IMR-90 (cell line): ENCODE data around the gene WWC2. TPM values are rescaled to one million over a fixed set of nuclear protein-coding genes. Genes with fewer than 3 reads are reported as not detected.

Experiments
- ATAC-seq: fragments of 200-7000 bp; cut with Tn5 transposase; 2 replicates; pipeline ENCODE4 v1.9.1; 2020; ENCODE audit warnings: low read depth, mild to moderate bottlenecking, moderate library complexity
- BruUV-seq: library from RNA; stranded (reverse); fragments of 400-500 nt; replicated peaks from 2 replicates; lab custom pipeline; 2021; lab: Mats Ljungman, UMichigan
- CTCF ChIA-PET: fragments of 300-600 bp; formaldehyde crosslinking; extraction: SDS; loops from one replicate; lab custom pipeline; 2021; ENCODE audit warnings: antibody characterized with exemption; lab: Yijun Ruan, JAX
- POLR2A ChIA-PET: fragments of 300-600 bp; sonication (Branson Sonifier 250); formaldehyde crosslinking; loops from one replicate; lab custom pipeline; 2022; ENCODE audit warnings: antibody characterized with exemption; ENCODE audit not compliant: unreplicated experiment; lab: Charles Lee
- DNase-seq: peaks from one replicate; pipeline ENCODE4 v3.0.0; 2013
- H2AFZ ChIP-seq: replicated peaks from 2 replicates; pipeline ENCODE3; 2013; ENCODE audit warnings: low read length, mild to moderate bottlenecking; ENCODE audit not compliant: poor library complexity
- H2AK5ac ChIP-seq: 2 replicates; pipeline ENCODE4 v1.6.1; 2013; ENCODE audit warnings: low read depth, low read length, inconsistent platforms
- H2AK9ac ChIP-seq: replicated peaks from 2 replicates; pipeline ENCODE3; 2013; ENCODE audit warnings: mild to moderate bottlenecking, low read depth, low read length, moderate library complexity; ENCODE audit not compliant: poor library complexity
- H2BK120ac ChIP-seq: 2 replicates; pipeline ENCODE4 v1.6.1; 2013; ENCODE audit warnings: low read depth, low read length, inconsistent platforms
- H2BK15ac ChIP-seq: 3 replicates; pipeline ENCODE4 v1.6.1; 2013; ENCODE audit warnings: low read depth, low read length, inconsistent platforms
- H2BK20ac ChIP-seq: 2 replicates; pipeline ENCODE4 v1.6.1; 2013; ENCODE audit warnings: low read depth, mild to moderate bottlenecking, inconsistent platforms, low read length, moderate library complexity
- H2BK5ac ChIP-seq: 2 replicates; pipeline ENCODE4 v1.6.1; 2013; ENCODE audit warnings: mild to moderate bottlenecking, low read depth, low read length, inconsistent platforms; ENCODE audit not compliant: poor library complexity, severe bottlenecking
- H3K14ac ChIP-seq: replicated peaks from 2 replicates; pipeline ENCODE4 v1.6.1; 2013; ENCODE audit warnings: low read depth, low read length, inconsistent platforms
- H3K18ac ChIP-seq: 2 replicates; pipeline ENCODE4 v1.6.1; 2013; ENCODE audit warnings: low read depth, low read length, control low read depth
- H3K23ac ChIP-seq: 2 replicates; pipeline ENCODE4 v1.6.1; 2013; ENCODE audit warnings: low read depth, low read length, inconsistent platforms
- H3K27ac ChIP-seq: 2 replicates; pipeline ENCODE4 v1.5.1; 2013; ENCODE audit warnings: mild to moderate bottlenecking, control low read depth, low read length; ENCODE audit not compliant: insufficient read depth
- H3K27me3 ChIP-seq: 2 replicates; pipeline ENCODE4 v1.6.1; 2013; ENCODE audit warnings: low read length; ENCODE audit not compliant: control insufficient read depth, insufficient read depth
- H3K36me3 ChIP-seq: 2 replicates; pipeline ENCODE4 v1.6.1; 2013; ENCODE audit warnings: low read length, mixed read lengths; ENCODE audit not compliant: control insufficient read depth, insufficient read depth
- H3K4ac ChIP-seq: 2 replicates; pipeline ENCODE4 v1.6.1; 2013; ENCODE audit warnings: low read depth, low read length, inconsistent platforms
- H3K4me1 ChIP-seq: 2 replicates; pipeline ENCODE4 v1.6.1; 2013; ENCODE audit warnings: low read length, mixed read lengths; ENCODE audit not compliant: control insufficient read depth, insufficient read depth
- H3K4me2 ChIP-seq: 2 replicates; pipeline ENCODE4 v1.6.1; 2013; ENCODE audit warnings: low read depth, mild to moderate bottlenecking, control low read depth, low read length, moderate library complexity
- H3K4me3 ChIP-seq: 2 replicates; pipeline ENCODE4 v1.5.1; 2013; ENCODE audit warnings: low read depth, mild to moderate bottlenecking, control low read depth, low read length, moderate library complexity; ENCODE audit not compliant: insufficient read depth
- H3K56ac ChIP-seq: 2 replicates; pipeline ENCODE4 v1.6.1; 2013; ENCODE audit warnings: low read length, inconsistent platforms; ENCODE audit not compliant: insufficient read depth; ENCODE audit errors: extremely low read depth
- H3K79me1 ChIP-seq, 2 experiments: 2 replicates each; pipeline ENCODE4 v1.6.1; 2013; ENCODE audit warnings: low read length in 2 of 2, inconsistent platforms in 1 of 2, low read depth in 1 of 2
- H3K9ac ChIP-seq: 2 replicates; pipeline ENCODE4 v1.6.1; 2013; ENCODE audit warnings: low read depth, low read length, control low read depth
- H3K9me1 ChIP-seq: 2 replicates; pipeline ENCODE4 v1.6.1; 2013; ENCODE audit warnings: low read length, inconsistent platforms; ENCODE audit not compliant: insufficient read depth
- H3K9me3 ChIP-seq: 2 replicates; pipeline ENCODE4 v1.6.1; 2013; ENCODE audit warnings: low read length; ENCODE audit not compliant: control insufficient read depth, insufficient read depth
- H4K20me1 ChIP-seq: 2 replicates; pipeline ENCODE4 v1.6.1; 2013; ENCODE audit warnings: low read length, inconsistent platforms; ENCODE audit not compliant: insufficient read depth
- H4K5ac ChIP-seq: 2 replicates; pipeline ENCODE4 v1.6.1; 2013; ENCODE audit warnings: mild to moderate bottlenecking, low read depth, low read length, control low read depth
- H4K8ac ChIP-seq, 2 experiments: 2 replicates each; pipeline ENCODE4 v1.6.1; 2013; ENCODE audit warnings: low read depth in 2 of 2, low read length in 2 of 2, control low read depth in 1 of 2, inconsistent platforms in 1 of 2
- H4K91ac ChIP-seq: 2 replicates; pipeline ENCODE4 v1.6.1; 2013; ENCODE audit warnings: low read depth, low read length, inconsistent platforms; ENCODE audit not compliant: insufficient read depth
- CEBPB ChIP-seq: IDR thresholded peaks from 2 replicates; pipeline ENCODE4 v1.6.1; 2012; ENCODE audit warnings: low read depth, low read length, improper control_type of control experiment
- CTCF ChIP-seq: conservative IDR thresholded peaks from 2 replicates; pipeline ENCODE4 v1.5.1; 2012; ENCODE audit warnings: mild to moderate bottlenecking, low read depth, low read length, improper control_type of control experiment
- ELK1 ChIP-seq: fragments of 150-350 bp; IDR thresholded peaks from 2 replicates; pipeline ENCODE4 v1.6.1; 2016; ENCODE audit warnings: low read depth, mild to moderate bottlenecking, low read length, moderate library complexity, borderline replicate concordance
- FOS ChIP-seq: fragments of 150-350 bp; IDR thresholded peaks from 2 replicates; pipeline ENCODE4 v1.6.1; 2016; ENCODE audit warnings: low read depth, low read length
- MAFK ChIP-seq: IDR thresholded peaks from 2 replicates; pipeline ENCODE4 v1.6.1; 2012; ENCODE audit warnings: low read depth, low read length, improper control_type of control experiment
- MAZ ChIP-seq: IDR thresholded peaks from 2 replicates; pipeline ENCODE4 v1.6.1; 2012; ENCODE audit warnings: low read depth, mild to moderate bottlenecking, low read length, improper control_type of control experiment, moderate library complexity, borderline replicate concordance
- MXI1 ChIP-seq: IDR thresholded peaks from 2 replicates; pipeline ENCODE4 v1.6.1; 2012; ENCODE audit warnings: low read depth, mild to moderate bottlenecking, low read length, moderate library complexity, borderline replicate concordance
- POLR2A ChIP-seq: IDR thresholded peaks from 2 replicates; pipeline ENCODE4 v1.6.1; 2012; ENCODE audit warnings: mild to moderate bottlenecking, low read depth, low read length
- RAD21 ChIP-seq: IDR thresholded peaks from 2 replicates; pipeline ENCODE4 v1.6.1; 2012; ENCODE audit warnings: low read length, improper control_type of control experiment
- RFX5 ChIP-seq: IDR thresholded peaks from 2 replicates; pipeline ENCODE4 v1.8.0; 2012; ENCODE audit warnings: low read depth, mild to moderate bottlenecking, low read length, moderate library complexity
- SMC3 ChIP-seq: fragments of 150-350 bp; IDR thresholded peaks from 2 replicates; pipeline ENCODE4 v1.6.1; 2016; ENCODE audit warnings: low read depth, mild to moderate bottlenecking, antibody characterized with exemption, low read length, moderate library complexity
- USF2 ChIP-seq: fragments of 150-350 bp; IDR thresholded peaks from 2 replicates; pipeline ENCODE4 v1.6.1; 2017; ENCODE audit warnings: mild to moderate bottlenecking, antibody characterized with exemption, low read length, low read depth
- WGBS, 2 experiments: methylation state at CpG; one replicate each; pipeline versions ENCODE4 v1.1.5 to v1.1.7; 2013; ENCODE audit warnings: missing lambda C conversion rate in 2 of 2; ENCODE audit not compliant: insufficient read length in 1 of 2; ENCODE audit errors: extremely low coverage in 2 of 2; 5-methylcytosine and 5-hydroxymethylcytosine counted together
- dilution Hi-C: fragments of 300-500 bp; cut with HindIII; formaldehyde crosslinking; loops from one replicate; pipeline ENCODE4 v1.14.3; 2018; ENCODE audit warnings: low sequenced_read_pairs; ENCODE audit not compliant: unreplicated experiment
- in situ Hi-C: fragments of 300-500 bp; cut with MboI; formaldehyde crosslinking; loops from 3 replicates; pipeline ENCODE4 v1.14.3; 2019; ENCODE audit warnings: low sequenced_read_pairs, inconsistent platforms, mixed read lengths
- intact Hi-C: fragments of 100-400 bp; cut with micrococcal nuclease; formaldehyde crosslinking; loops from 2 replicates; pipeline ENCODE4 v1.10.0; 2022
- polyA plus RNA-seq, 3 experiments: library from polyadenylated mRNA; depleted of rRNA; stranded (reverse); fragments of >200 nt; gene quantifications; 2 replicates each; pipeline ENCODE4 v1.2.3, GENCODE V29; 2012; ENCODE audit warnings: low replicate concordance in 1 of 3
- total RNA-seq: library from RNA; depleted of rRNA; stranded (reverse); fragments of >200 nt; gene quantifications from 2 replicates; pipeline ENCODE4 v1.2.3, GENCODE V29; 2012

Gene WWC2
- total and polyA plus RNA-seq, 2 of the 4 experiments (the other 2 are of a cell fraction) = 26.6 to 27.4 TPM

- Histone ChIP-seq H4K5ac (no peak overlapping the region), H4K91ac (no peak overlapping the region), H4K8ac (no peak overlapping the region), H3K4me1 (peaks cover 12% of the 10 kb centered on the region), H2AK9ac (no peak overlapping the region), H2BK20ac (no peak overlapping the region), H3K4me3 (no peak overlapping the region), H2AK5ac (no peak overlapping the region), H3K27ac (no peak overlapping the region), H4K20me1 (peaks cover 25% of the 10 kb centered on the region), H3K56ac (no peak overlapping the region), H3K27me3 (no peaks in the 10 kb centered on the region), H3K4ac (no peak overlapping the region), H3K23ac (no peak overlapping the region), H3K18ac (no peak overlapping the region), H3K9me1 (peaks cover 21% of the 10 kb centered on the region), H3K4me2 (no peak overlapping the region), H3K36me3 (no peaks in the 10 kb centered on the region), H3K9ac (no peak overlapping the region), H2BK15ac (no peak overlapping the region), H3K14ac (no peak overlapping the region), H2BK5ac (no peak overlapping the region), H2AFZ (no peak overlapping the region), H2BK120ac (no peak overlapping the region), H3K9me3 (no peaks in the 10 kb centered on the region), H3K79me1 (peaks cover 35 to 79% of the 10 kb centered on the region in 2 experiments)
- dilution Hi-C loops = no loop called here
- POLR2A ChIA-PET = no interaction called here
- intact Hi-C loops = no loop called here
- no peak for DNase-seq
- 82% methylated on average over 2 of the region's 7 CpGs; no CpG with 5 or more reads in 1 of the 2 experiments for WGBS, 2 experiments
- no peak for ATAC-seq
- in situ Hi-C loops = no loop called here
- CTCF ChIA-PET = no interaction called here
- TF ChIP-seq FOS (no peak), CTCF (no peak), RAD21 (no peak), POLR2A (no peak), MXI1 (no peak), SMC3 (no peak), MAZ (no peak), ELK1 (no peak), RFX5 (no peak), MAFK (no peak), CEBPB (no peak), USF2 (no peak)
- BruUV-seq = no TSS peak
Observed at GRCh38 chr4:183180096-183180495, 81.0 kb downstream of the WWC2 start.
